Ramos (cell line): ENCODE data around the gene MAP3K5.

Experiments
- in situ Hi-C: fragments of 300-500 bp; cut with MboI; formaldehyde crosslinking; loops from one replicate; pipeline ENCODE4 v1.14.3; 2022; ENCODE audit warnings: low sequenced_read_pairs; ENCODE audit not compliant: unreplicated experiment

The MAP3K5 gene

GRCh38 chr6:136618086-136618485 is 174.2 kb downstream of the MAP3K5 start:
- in situ Hi-C loops, result no loop called here

GRCh38 chr6:136616527-136616926 is 175.8 kb downstream of the MAP3K5 start:
- in situ Hi-C loops, result no loop called here

- in situ Hi-C loops, result no loop called here
Measured at GRCh38 chr6:136614994-136615393, 177.3 kb downstream of the MAP3K5 start.

- in situ Hi-C loops, result no loop called here
Measured at GRCh38 chr6:136614350-136614749, 177.9 kb downstream of the MAP3K5 start.

GRCh38 chr6:136613477-136613876 is 178.8 kb downstream of the MAP3K5 start:
- in situ Hi-C loops, result no loop called here

GRCh38 chr6:136612666-136613389 is 179.4 kb downstream of the MAP3K5 start:
- in situ Hi-C loops, result no loop called here

- in situ Hi-C loops, result no loop called here
Measured at GRCh38 chr6:136611746-136612145, 180.5 kb downstream of the MAP3K5 start.

GRCh38 chr6:136611133-136611532 is 181.1 kb downstream of the MAP3K5 start:
- in situ Hi-C loops, result no loop called here

GRCh38 chr6:136609873-136610706 is 182.2 kb downstream of the MAP3K5 start:
- in situ Hi-C loops, result no loop called here

- in situ Hi-C loops, result no loop called here
Measured at GRCh38 chr6:136608991-136609390, 183.3 kb downstream of the MAP3K5 start.

GRCh38 chr6:136607932-136608772 is 184.1 kb downstream of the MAP3K5 start:
- in situ Hi-C loops, result no loop called here

- in situ Hi-C loops, result no loop called here
Measured at GRCh38 chr6:136607204-136607931, 184.9 kb downstream of the MAP3K5 start.

GRCh38 chr6:136604928-136605510 is 187.3 kb downstream of the MAP3K5 start:
- in situ Hi-C loops, result no loop called here

- in situ Hi-C loops, result no loop called here
Measured at GRCh38 chr6:136604328-136604825, 187.9 kb downstream of the MAP3K5 start.

GRCh38 chr6:136600818-136601217 is 191.5 kb downstream of the MAP3K5 start:
- in situ Hi-C loops, result no loop called here

GRCh38 chr6:136599329-136600011 is 192.8 kb downstream of the MAP3K5 start:
- in situ Hi-C loops, result no loop called here

GRCh38 chr6:136598048-136598447 is 194.2 kb downstream of the MAP3K5 start:
- in situ Hi-C loops, result no loop called here

- in situ Hi-C loops, result no loop called here
Measured at GRCh38 chr6:136594671-136595070, 197.6 kb downstream of the MAP3K5 start.
